GM12874 (cell line): Measurements from ENCODE around the gene SPPL3.

ENCODE experiments used
- TF ChIP-seq, protein P1 (sequence below): IDR thresholded peaks from 2 replicates; pipeline ENCODE4 v1.5.1; 2011; ENCODE audit warnings: low read depth, mild to moderate bottlenecking, control low read depth, low read length, moderate library complexity; ENCODE audit not compliant: insufficient read depth

Gene SPPL3

DNA sequence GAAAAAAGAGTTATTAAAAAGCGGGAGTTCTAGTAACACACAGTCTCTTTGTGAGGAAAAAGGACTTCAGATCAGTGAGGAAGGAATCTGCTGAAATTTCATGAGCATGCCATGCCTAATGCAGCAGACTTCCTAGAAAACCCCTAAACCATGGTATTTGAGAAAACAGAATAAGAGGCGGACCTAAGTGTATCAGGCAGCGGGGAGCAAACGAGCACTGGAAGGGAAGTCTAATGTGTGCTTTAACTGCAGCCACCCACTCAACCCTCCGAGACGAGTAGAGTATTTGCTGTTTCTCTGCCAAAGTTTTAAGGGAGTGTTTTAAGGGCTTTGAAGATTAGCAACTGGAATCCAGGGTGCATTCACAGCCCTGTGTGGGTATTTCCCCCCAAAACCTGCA is 142.1 kb downstream of the SPPL3 start:
- TF ChIP-seq, protein P1, sequence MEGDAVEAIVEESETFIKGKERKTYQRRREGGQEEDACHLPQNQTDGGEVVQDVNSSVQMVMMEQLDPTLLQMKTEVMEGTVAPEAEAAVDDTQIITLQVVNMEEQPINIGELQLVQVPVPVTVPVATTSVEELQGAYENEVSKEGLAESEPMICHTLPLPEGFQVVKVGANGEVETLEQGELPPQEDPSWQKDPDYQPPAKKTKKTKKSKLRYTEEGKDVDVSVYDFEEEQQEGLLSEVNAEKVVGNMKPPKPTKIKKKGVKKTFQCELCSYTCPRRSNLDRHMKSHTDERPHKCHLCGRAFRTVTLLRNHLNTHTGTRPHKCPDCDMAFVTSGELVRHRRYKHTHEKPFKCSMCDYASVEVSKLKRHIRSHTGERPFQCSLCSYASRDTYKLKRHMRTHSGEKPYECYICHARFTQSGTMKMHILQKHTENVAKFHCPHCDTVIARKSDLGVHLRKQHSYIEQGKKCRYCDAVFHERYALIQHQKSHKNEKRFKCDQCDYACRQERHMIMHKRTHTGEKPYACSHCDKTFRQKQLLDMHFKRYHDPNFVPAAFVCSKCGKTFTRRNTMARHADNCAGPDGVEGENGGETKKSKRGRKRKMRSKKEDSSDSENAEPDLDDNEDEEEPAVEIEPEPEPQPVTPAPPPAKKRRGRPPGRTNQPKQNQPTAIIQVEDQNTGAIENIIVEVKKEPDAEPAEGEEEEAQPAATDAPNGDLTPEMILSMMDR: no peak

DNA sequence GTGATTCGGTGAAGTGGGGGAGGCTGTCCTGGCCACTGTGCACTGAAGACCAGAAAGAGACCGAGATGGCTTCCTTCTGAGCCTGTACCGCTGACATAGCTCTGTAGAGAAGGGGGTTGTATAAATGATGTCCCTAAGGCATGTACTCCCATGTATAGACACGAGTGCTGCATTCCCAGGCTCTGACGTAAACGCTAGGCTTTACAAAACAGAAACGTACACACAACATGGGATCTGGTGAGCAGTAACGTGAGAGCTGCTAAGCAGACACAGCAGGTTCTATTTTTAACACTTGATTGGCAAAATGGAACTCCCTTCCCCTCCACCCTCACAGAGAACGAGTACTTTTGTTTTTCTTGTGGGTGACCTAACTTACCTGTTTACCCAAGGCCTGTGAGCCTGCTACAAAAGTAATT is 142.6 kb downstream of the SPPL3 start:
- TF ChIP-seq, protein P1: no peak

DNA sequence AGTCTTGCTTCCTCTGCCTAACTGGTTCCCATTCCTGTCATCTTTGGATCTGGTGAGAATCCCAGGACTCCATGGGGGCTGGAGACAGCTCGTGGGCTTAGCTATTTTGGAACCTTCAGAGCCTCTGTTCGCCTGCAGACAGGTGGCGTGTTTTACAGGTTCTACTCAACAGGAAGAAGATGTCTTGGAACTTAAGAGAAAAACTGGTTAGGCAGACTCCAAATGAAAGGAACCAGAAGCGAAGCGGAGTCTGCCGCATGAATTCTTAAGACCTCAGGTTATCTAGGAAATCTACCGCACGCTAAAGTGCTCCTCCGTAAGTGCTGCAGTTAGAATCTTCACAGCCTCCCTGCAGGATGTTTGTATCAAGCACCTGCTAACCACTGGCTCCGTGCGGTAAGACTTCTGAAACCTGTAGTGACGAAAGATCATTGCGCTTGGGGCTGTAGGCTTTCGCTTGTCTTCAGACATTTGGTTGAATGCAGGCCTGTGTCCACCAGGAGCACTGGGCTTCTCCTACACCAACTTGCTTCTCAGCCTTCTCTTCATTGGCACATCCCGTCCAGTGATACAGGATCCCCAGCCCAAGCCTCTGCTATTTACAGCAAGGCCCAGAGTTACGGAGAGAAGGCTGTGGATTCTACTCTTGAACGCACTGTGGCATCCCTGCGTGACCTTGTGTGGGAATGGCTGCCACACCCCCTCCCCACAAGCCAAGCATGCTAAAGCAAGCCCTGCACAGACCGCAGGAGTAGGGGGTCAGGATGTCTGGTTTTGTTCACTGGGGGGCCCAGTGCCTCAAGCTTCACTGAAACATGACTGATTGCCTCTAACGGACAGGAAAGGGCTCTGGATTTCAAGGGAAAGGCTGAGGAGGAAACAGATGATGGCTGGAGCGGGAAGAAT is 143.6 kb downstream of the SPPL3 start:
- TF ChIP-seq, protein P1: no peak

DNA sequence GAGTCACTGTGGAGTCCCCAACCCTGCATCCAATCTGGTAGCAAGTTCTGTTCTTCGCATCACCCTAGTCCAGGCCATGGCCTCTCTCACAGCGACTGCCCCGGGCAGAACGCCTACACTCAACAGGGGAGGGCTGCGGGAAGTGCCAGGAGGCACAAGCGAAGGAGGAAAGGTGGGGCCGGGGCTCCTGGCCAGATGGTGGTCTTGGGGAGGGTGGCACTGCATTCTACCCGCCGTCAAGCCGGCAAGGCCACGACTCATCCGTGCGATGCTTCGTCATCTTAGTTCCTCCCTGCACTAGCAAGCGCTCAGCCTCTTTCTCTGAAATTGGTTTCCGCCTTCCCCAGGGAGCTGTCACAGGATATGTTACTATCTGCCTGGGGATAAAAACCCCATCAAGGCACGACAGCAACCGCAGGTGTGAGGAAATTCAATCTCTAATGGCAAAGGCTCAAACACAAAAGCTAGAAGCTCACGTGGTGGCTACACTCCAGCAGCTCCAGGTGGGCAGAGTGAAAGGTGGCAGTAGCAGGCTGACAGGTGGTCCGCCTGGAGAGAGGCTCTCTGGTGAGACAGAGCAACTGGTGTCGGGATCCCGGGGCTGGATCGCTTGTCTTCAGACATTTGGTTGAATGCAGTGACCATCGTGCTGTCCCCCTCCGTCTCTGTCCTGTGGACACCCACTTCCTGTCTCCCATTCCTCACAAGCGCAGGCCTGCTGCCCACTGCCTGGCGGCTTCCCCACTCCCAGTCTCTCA is 144.4 kb downstream of the SPPL3 start:
- TF ChIP-seq, protein P1: no peak

DNA sequence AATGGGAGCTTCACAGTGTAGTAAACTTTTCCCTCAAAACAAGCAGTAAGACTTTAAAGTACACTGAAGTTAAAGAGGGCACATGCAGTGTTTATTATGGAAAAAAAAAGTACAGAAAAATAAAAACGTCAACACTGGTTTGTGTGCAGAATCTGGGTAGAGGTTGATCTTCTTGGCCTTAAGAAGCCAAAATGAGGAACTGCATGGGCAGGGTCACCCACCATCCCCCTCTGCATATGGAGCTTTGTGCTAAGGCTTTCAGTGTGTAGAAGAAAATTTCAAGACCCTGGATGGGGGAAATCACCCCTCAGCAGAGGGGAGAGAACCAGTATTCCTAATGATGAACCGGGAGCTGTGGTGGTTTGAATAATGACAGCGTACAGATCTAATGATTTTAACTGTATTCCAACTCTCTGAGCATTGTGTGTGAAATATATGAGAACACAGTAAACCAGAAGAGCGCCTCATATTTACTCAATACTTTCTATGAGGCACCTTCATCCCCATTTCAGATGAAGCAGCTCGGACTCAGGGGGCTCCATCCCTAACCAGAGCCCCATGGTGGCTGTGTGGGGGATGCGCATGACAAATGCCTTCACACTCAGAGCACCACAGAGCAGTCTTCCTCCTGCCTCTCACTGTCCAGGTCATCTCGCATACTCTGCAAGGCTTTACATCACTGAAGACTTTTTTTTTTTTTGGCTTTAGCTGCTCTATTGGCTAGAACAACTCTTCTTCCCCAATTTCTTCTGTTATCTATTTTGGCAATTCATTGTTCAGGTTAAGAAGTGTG is 145.2 kb downstream of the SPPL3 start:
- TF ChIP-seq, protein P1: no peak

DNA sequence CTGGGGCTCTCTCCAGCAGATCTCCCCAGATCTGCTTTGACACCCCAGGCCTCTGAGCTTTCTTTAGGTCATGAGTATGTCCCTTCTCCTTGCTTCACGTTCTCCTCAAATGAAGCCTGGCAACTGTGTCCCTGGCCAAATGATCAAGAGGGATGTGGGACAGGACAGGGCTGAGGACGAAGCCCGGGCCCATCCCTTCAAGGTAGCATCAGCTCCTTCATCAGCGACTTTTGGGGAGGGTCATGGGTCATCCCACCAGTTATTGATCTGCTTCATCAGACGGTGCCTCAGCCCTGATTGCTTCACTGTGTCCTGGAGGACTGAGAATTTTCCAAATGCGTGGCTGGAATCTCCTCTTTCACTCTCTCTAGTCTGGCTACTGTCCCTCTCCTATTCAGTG is 146.2 kb downstream of the SPPL3 start:
- TF ChIP-seq, protein P1: no peak

DNA sequence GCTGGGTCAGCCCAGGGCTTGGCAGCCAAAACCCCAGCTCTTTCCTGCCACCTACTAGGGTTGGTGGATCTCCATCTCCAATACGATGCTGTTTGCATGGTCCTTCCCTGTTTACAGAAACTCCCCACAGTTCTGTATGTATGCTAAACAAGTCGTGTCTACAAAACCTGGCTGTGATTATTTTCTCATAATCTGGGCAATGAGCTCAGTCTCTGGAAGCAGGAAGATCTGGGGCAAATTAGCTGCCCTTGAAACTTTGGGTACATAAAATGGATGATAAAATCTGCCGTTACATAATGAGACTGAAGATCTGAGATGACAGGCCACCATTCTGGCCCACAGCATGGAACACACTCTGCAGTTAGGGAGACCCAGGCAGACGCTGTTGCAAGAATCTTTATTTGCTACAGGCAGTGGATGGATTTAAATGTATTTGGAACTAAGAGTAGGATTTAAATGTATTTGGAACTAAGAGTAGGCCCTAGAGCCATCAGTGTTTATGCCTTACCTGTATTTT is 146.9 kb downstream of the SPPL3 start:
- TF ChIP-seq, protein P1: no peak
